ENCODE results near the gene OGFOD3. TPM values are rescaled to one million over a fixed set of nuclear protein-coding genes. Genes with fewer than 3 reads are reported as not detected.
"Not testable (repeated sequence)": the region's sequence is repeated elsewhere in the genome, so short reads cannot be mapped to it uniquely, and the experiment has no call there.

Gene OGFOD3
- total RNA-seq = 10 to 100 TPM; 25.2 to 28.0 TPM

GRCh38 chr17:82418001-82418986, at the start of gene OGFOD3, which contains the start of gene HEXD:
Gene OGFOD3 (minus strand): TSS chr17:82418586. CDS start chr17:82418485, 101 bp downstream.
Gene HEXD (plus strand): TSS chr17:82418347. CDS start chr17:82419800, 1,453 bp downstream.
- POLR2A ChIA-PET = interaction anchor here (0.6 to 1.7 kb wide), 7 partner anchors 31 to 177 kb away, joined by 3 to 7 read pairs (median 4); partner anchors contain the start of gene FOXK2
- Mint-ChIP-seq H3K9me3 (ENCODE audit: insufficient read depth) (no peaks in the 10 kb centered on the region), H3K36me3 (ENCODE audit: low read depth) (peaks cover 29% of the 10 kb centered on the region), H3K4me3 (peak within 1 kb of the TSS; percentile 81), H3K4me1 (ENCODE audit: low read depth) (peaks cover 33% of the 10 kb centered on the region), H3K27ac (peak within 1 kb of the TSS; percentile 85), H3K27me3 (ENCODE audit: low read depth) (no peaks in the 10 kb centered on the region)
- peak; percentile 86 for ATAC-seq
- peak; percentile 85 for DNase-seq
- CTCF ChIA-PET = interaction anchor here (1.0 to 2.3 kb wide), 9 partner anchors 10 to 183 kb away, joined by 3 to 7 read pairs (median 3); no protein-coding TSS in a partner anchor

- Mint-ChIP-seq H3K4me1 (ENCODE audit: low read depth) (peaks cover 20% of the 10 kb centered on the region), H3K27me3 (ENCODE audit: low read depth) (no peaks in the 10 kb centered on the region), H3K36me3 (ENCODE audit: low read depth) (peaks cover 73% of the 10 kb centered on the region), H3K27ac (no peak overlapping the region), H3K9me3 (ENCODE audit: insufficient read depth) (no peaks in the 10 kb centered on the region), H3K4me3 (no peak overlapping the region)
- DNase-seq (no peak), ATAC-seq (no peak)
- ChIA-PET POLR2A (no interaction called here), CTCF (no interaction called here)
These were observed 46.7 kb upstream of the OGFOD3 start for GRCh38 chr17:82465023-82465603.

- no peaks in the 10 kb centered on the region for H3K9me3 Mint-ChIP-seq (ENCODE audit: insufficient read depth)
- no peak for DNase-seq
- no peak overlapping the region for H3K27ac Mint-ChIP-seq
- ChIA-PET POLR2A (interaction anchor here (2.1 kb wide), 1 partner anchor 15 kb away, joined by 8 read pairs; no protein-coding TSS in a partner anchor), CTCF (no interaction called here)
- H3K27me3 Mint-ChIP-seq (ENCODE audit: low read depth) = no peaks in the 10 kb centered on the region
- peaks cover 20% of the 10 kb centered on the region for H3K4me1 Mint-ChIP-seq (ENCODE audit: low read depth)
- peaks cover 73% of the 10 kb centered on the region for H3K36me3 Mint-ChIP-seq (ENCODE audit: low read depth)
- no peak for ATAC-seq
- no peak overlapping the region for H3K4me3 Mint-ChIP-seq
These were observed 46.2 kb upstream of the OGFOD3 start for GRCh38 chr17:82464567-82464929.

- Mint-ChIP-seq H3K4me3 (no peak overlapping the region), H3K36me3 (ENCODE audit: low read depth) (peaks cover 73% of the 10 kb centered on the region), H3K27me3 (ENCODE audit: low read depth) (no peaks in the 10 kb centered on the region), H3K9me3 (ENCODE audit: insufficient read depth) (no peaks in the 10 kb centered on the region), H3K27ac (peak overlapping the region; percentile 46), H3K4me1 (ENCODE audit: low read depth) (peaks cover 23% of the 10 kb centered on the region)
- CTCF ChIA-PET = no interaction called here
- POLR2A ChIA-PET = interaction anchor here (2.1 kb wide), 1 partner anchor 14 kb away, joined by 8 read pairs; no protein-coding TSS in a partner anchor
- ATAC-seq (no peak), DNase-seq (no peak)
These were observed 45.7 kb upstream of the OGFOD3 start for GRCh38 chr17:82463925-82464566.

GRCh38 chr17:82463391-82463790, 45.0 kb upstream of the OGFOD3 start:
- Mint-ChIP-seq H3K27ac (peak overlapping the region; percentile 53), H3K4me3 (no peak overlapping the region), H3K4me1 (ENCODE audit: low read depth) (peaks cover 23% of the 10 kb centered on the region), H3K27me3 (ENCODE audit: low read depth) (no peaks in the 10 kb centered on the region), H3K9me3 (ENCODE audit: insufficient read depth) (no peaks in the 10 kb centered on the region), H3K36me3 (ENCODE audit: low read depth) (peaks cover 68% of the 10 kb centered on the region)
- no peak for ATAC-seq
- ChIA-PET CTCF (no interaction called here), POLR2A (interaction anchor here (1.1 to 2.1 kb wide), 2 partner anchors 12 to 14 kb away, joined by 3 to 8 read pairs; no protein-coding TSS in a partner anchor)
- DNase-seq = no peak

GRCh38 chr17:82461827-82462524, 43.6 kb upstream of the OGFOD3 start:
- peak overlapping the region; percentile 56 for H3K27ac Mint-ChIP-seq
- DNase-seq = no peak
- ChIA-PET POLR2A (no interaction called here), CTCF (no interaction called here)
- H3K4me3 Mint-ChIP-seq = no peak overlapping the region
- peaks cover 34% of the 10 kb centered on the region for H3K4me1 Mint-ChIP-seq (ENCODE audit: low read depth)
- no peak for ATAC-seq
- peaks cover 70% of the 10 kb centered on the region for H3K36me3 Mint-ChIP-seq (ENCODE audit: low read depth)
- H3K27me3 Mint-ChIP-seq (ENCODE audit: low read depth) = no peaks in the 10 kb centered on the region
- no peaks in the 10 kb centered on the region for H3K9me3 Mint-ChIP-seq (ENCODE audit: insufficient read depth)

GRCh38 chr17:82459936-82460335, 41.5 kb upstream of the OGFOD3 start:
- H3K36me3 Mint-ChIP-seq (ENCODE audit: low read depth) = peaks cover 60% of the 10 kb centered on the region
- ATAC-seq; H3K27me3 Mint-ChIP-seq (ENCODE audit: low read depth); H3K9me3 Mint-ChIP-seq (ENCODE audit: insufficient read depth); H3K27ac Mint-ChIP-seq; DNase-seq: not testable (repeated sequence)
- H3K4me3 Mint-ChIP-seq = peak overlapping the region; percentile 94
- CTCF ChIA-PET = interaction anchor here (1.0 kb wide), 1 partner anchor 91 kb away, joined by 3 read pairs; no protein-coding TSS in a partner anchor
- POLR2A ChIA-PET = interaction anchor here (0.7 to 2.1 kb wide), 3 partner anchors 11 to 216 kb away, joined by 4 to 12 read pairs (median 4); no protein-coding TSS in a partner anchor
- peaks cover 41% of the 10 kb centered on the region for H3K4me1 Mint-ChIP-seq (ENCODE audit: low read depth)

GRCh38 chr17:82458885-82459424, 40.6 kb upstream of the OGFOD3 start:
- H3K27ac Mint-ChIP-seq = peak overlapping the region; percentile 89
- no peaks in the 10 kb centered on the region for H3K9me3 Mint-ChIP-seq (ENCODE audit: insufficient read depth)
- peak; percentile 55 for DNase-seq
- H3K27me3 Mint-ChIP-seq (ENCODE audit: low read depth) = no peaks in the 10 kb centered on the region
- H3K36me3 Mint-ChIP-seq (ENCODE audit: low read depth) = peaks cover 55% of the 10 kb centered on the region
- peak overlapping the region; percentile 94 for H3K4me3 Mint-ChIP-seq
- POLR2A ChIA-PET = interaction anchor here (1.4 to 2.6 kb wide), 3 partner anchors 10 to 61 kb away, joined by 5 to 12 read pairs (median 7); partner anchors contain the start of gene FOXK2
- peaks cover 35% of the 10 kb centered on the region for H3K4me1 Mint-ChIP-seq (ENCODE audit: low read depth)
- CTCF ChIA-PET = interaction anchor here (1.0 kb wide), 1 partner anchor 92 kb away, joined by 3 read pairs; no protein-coding TSS in a partner anchor
- ATAC-seq = no peak

GRCh38 chr17:82458179-82458884, 39.9 kb upstream of the OGFOD3 start, which contains the start of gene NARF:
Gene NARF (plus strand): TSS chr17:82458741. CDS start chr17:82458804, 63 bp downstream.
- ChIA-PET CTCF (interaction anchor here (1.0 kb wide), 1 partner anchor 9 kb away, joined by 3 read pairs; no protein-coding TSS in a partner anchor), POLR2A (interaction anchor here (0.7 to 2.6 kb wide), 10 partner anchors 9 to 69 kb away, joined by 3 to 24 read pairs (median 4); partner anchors contain the start of gene FOXK2)
- ATAC-seq = peak; percentile 98
- Mint-ChIP-seq H3K4me3 (peak within 1 kb of the TSS; percentile 94), H3K27me3 (ENCODE audit: low read depth) (no peaks in the 10 kb centered on the region), H3K9me3 (ENCODE audit: insufficient read depth) (no peaks in the 10 kb centered on the region), H3K27ac (peak within 1 kb of the TSS; percentile 94), H3K36me3 (ENCODE audit: low read depth) (peaks cover 50% of the 10 kb centered on the region), H3K4me1 (ENCODE audit: low read depth) (peaks cover 31% of the 10 kb centered on the region)
- peak; percentile 98 for DNase-seq

- H3K27ac Mint-ChIP-seq = peak overlapping the region; percentile 94
- ATAC-seq (no peak), DNase-seq (no peak)
- H3K9me3 Mint-ChIP-seq (ENCODE audit: insufficient read depth) = no peaks in the 10 kb centered on the region
- CTCF ChIA-PET = interaction anchor here (1.0 kb wide), 1 partner anchor 8 kb away, joined by 3 read pairs; no protein-coding TSS in a partner anchor
- POLR2A ChIA-PET = interaction anchor here (0.7 to 2.6 kb wide), 9 partner anchors 8 to 91 kb away, joined by 3 to 24 read pairs (median 4); partner anchors contain the start of gene FOXK2
- H3K4me1 Mint-ChIP-seq (ENCODE audit: low read depth) = peaks cover 33% of the 10 kb centered on the region
- H3K27me3 Mint-ChIP-seq (ENCODE audit: low read depth) = no peaks in the 10 kb centered on the region
- H3K36me3 Mint-ChIP-seq (ENCODE audit: low read depth) = peaks cover 49% of the 10 kb centered on the region
- H3K4me3 Mint-ChIP-seq = peak overlapping the region; percentile 94
These were observed 39.5 kb upstream of the OGFOD3 start for GRCh38 chr17:82457929-82458178.

All from activated CD8-positive, alpha-beta T cell treated with anti-CD3 and anti-CD28 coated beads, Interleukin-2, amount 10 ng/mL, durations not matched to agents 7 days and 5 days (primary cell).